Neural cell (in vitro differentiated cells): ENCODE measurements around the gene SHISA9. TPM values are rescaled to one million over a fixed set of nuclear protein-coding genes. Genes with fewer than 3 reads are reported as not detected.

Experiments
- H2AFZ ChIP-seq: fragments of 200-600, 300-800 bp; sonication (generic), shearing (Covaris generic); 2 replicates; pipeline ENCODE4 v1.6.0; 2014; ENCODE audit warnings: low read depth, mild to moderate bottlenecking, antibody characterized with exemption, low read length, moderate library complexity
- H3F3A ChIP-seq: fragments of 200-600 bp; shearing (Covaris generic); 2 replicates; pipeline ENCODE4 v1.6.1; 2016; ENCODE audit warnings: mild to moderate bottlenecking, moderate library complexity, mixed read lengths, antibody characterized with exemption, low read length; ENCODE audit not compliant: insufficient read depth, poor library complexity, severe bottlenecking
- H3K27ac ChIP-seq: fragments of 200-600, 300-800 bp; sonication (generic), shearing (Covaris generic); 2 replicates; pipeline ENCODE4 v1.5.1; 2014; ENCODE audit warnings: mild to moderate bottlenecking, low read length, moderate library complexity
- H3K27me3 ChIP-seq: fragments of 300-800, 200-600 bp; sonication (generic), shearing (Covaris generic); 2 replicates; pipeline ENCODE4 v1.6.0; 2014; ENCODE audit warnings: mild to moderate bottlenecking, low read depth, low read length, moderate library complexity; ENCODE audit not compliant: insufficient read depth
- H3K36me3 ChIP-seq: fragments of 300-800, 200-600 bp; sonication (generic), shearing (Covaris generic); 2 replicates; pipeline ENCODE4 v1.5.1; 2014; ENCODE audit warnings: mild to moderate bottlenecking, antibody characterized with exemption, low read length, moderate library complexity; ENCODE audit not compliant: insufficient read depth
- H3K4me2 ChIP-seq: fragments of 300-800, 200-600 bp; sonication (generic), shearing (Covaris generic); 2 replicates; pipeline ENCODE4 v1.6.0; 2014; ENCODE audit warnings: mild to moderate bottlenecking, low read length
- H3K4me3 ChIP-seq: fragments of 300-800, 200-600 bp; sonication (generic), shearing (Covaris generic); 2 replicates; pipeline ENCODE4 v1.5.1; 2014; ENCODE audit warnings: mild to moderate bottlenecking, low read length, moderate library complexity
- H3K79me2 ChIP-seq: fragments of 200-600 bp; shearing (Covaris generic); replicated peaks from 2 replicates; pipeline ENCODE4 v1.6.0; 2014; ENCODE audit warnings: mild to moderate bottlenecking, low read length, moderate library complexity; ENCODE audit not compliant: insufficient read depth
- H3K9ac ChIP-seq: fragments of 300-800, 200-600 bp; sonication (generic), shearing (Covaris generic); 2 replicates; pipeline ENCODE4 v1.6.1; 2016; ENCODE audit warnings: mild to moderate bottlenecking, low read length, mixed read lengths
- H3K9me2 ChIP-seq: fragments of 200-600 bp; shearing (Covaris generic); 2 replicates; pipeline ENCODE4 v1.6.1; 2016; ENCODE audit warnings: mild to moderate bottlenecking, low read length, mixed read lengths; ENCODE audit not compliant: insufficient read depth
- H3K9me3 ChIP-seq: fragments of 200-600, 300-800 bp; sonication (generic), shearing (Covaris generic); 2 replicates; pipeline ENCODE4 v1.6.1; 2016; ENCODE audit warnings: mild to moderate bottlenecking, mixed run types, low read length, moderate library complexity, mixed read lengths
- H4K20me1 ChIP-seq: fragments of 200-600 bp; shearing (Covaris generic); 2 replicates; pipeline ENCODE4 v1.6.1; 2016; ENCODE audit warnings: mild to moderate bottlenecking, mixed run types; ENCODE audit not compliant: insufficient read depth
- EP300 ChIP-seq: fragments of 450-650 bp; conservative IDR thresholded peaks from 2 replicates; pipeline ENCODE4 v1.6.1; 2014; ENCODE audit warnings: antibody characterized with exemption, mild to moderate bottlenecking, moderate library complexity; ENCODE audit not compliant: poor library complexity, severe bottlenecking
- EZH2 ChIP-seq: fragments of 200-600, 300-800 bp; shearing (Covaris generic), sonication (generic); IDR thresholded peaks from 2 replicates; pipeline ENCODE4 v1.6.1; 2014; ENCODE audit warnings: antibody characterized with exemption, low read length, borderline replicate concordance, mild to moderate bottlenecking; ENCODE audit not compliant: insufficient read depth, poor library complexity, severe bottlenecking
- MXI1 ChIP-seq: fragments of 450-650 bp; conservative IDR thresholded peaks from 2 replicates; pipeline ENCODE4 v1.6.1; 2014; ENCODE audit warnings: antibody characterized with exemption, mild to moderate bottlenecking; ENCODE audit not compliant: poor library complexity, severe bottlenecking
- POLR2AphosphoS5 ChIP-seq: IDR thresholded peaks from 2 replicates; pipeline ENCODE4 v1.6.1; 2012
- RAD21 ChIP-seq: fragments of 450-650 bp; conservative IDR thresholded peaks from 2 replicates; pipeline ENCODE4 v1.6.1; 2014; ENCODE audit warnings: antibody characterized with exemption, mild to moderate bottlenecking, moderate library complexity
- SMC3 ChIP-seq: fragments of 450-650 bp; conservative IDR thresholded peaks from 2 replicates; pipeline ENCODE4 v1.6.1; 2014; ENCODE audit warnings: antibody characterized with exemption, mild to moderate bottlenecking, moderate library complexity; ENCODE audit not compliant: poor library complexity
- TAF1 ChIP-seq: IDR thresholded peaks from 2 replicates; pipeline ENCODE4 v1.6.1; 2012; ENCODE audit warnings: low read depth
- polyA plus RNA-seq: library from polyadenylated mRNA; depleted of rRNA; stranded (reverse); fragments of >200 nt; gene quantifications from 2 replicates; pipeline ENCODE4 v1.2.3, GENCODE V29; 2014
- TF ChIP-seq, protein P1 (sequence below): fragments of 450-650 bp; IDR thresholded peaks from 2 replicates; pipeline ENCODE4 v1.5.1; 2014; ENCODE audit warnings: antibody characterized with exemption, mild to moderate bottlenecking, moderate library complexity; ENCODE audit not compliant: poor library complexity, severe bottlenecking
- TF ChIP-seq, protein P2 (sequence below): IDR thresholded peaks from 2 replicates; pipeline ENCODE4 v1.6.1; 2012; ENCODE audit warnings: borderline replicate concordance

The SHISA9 gene
- polyA plus RNA-seq, 1 donor from 2014 or later, result 2.0 TPM

DNA sequence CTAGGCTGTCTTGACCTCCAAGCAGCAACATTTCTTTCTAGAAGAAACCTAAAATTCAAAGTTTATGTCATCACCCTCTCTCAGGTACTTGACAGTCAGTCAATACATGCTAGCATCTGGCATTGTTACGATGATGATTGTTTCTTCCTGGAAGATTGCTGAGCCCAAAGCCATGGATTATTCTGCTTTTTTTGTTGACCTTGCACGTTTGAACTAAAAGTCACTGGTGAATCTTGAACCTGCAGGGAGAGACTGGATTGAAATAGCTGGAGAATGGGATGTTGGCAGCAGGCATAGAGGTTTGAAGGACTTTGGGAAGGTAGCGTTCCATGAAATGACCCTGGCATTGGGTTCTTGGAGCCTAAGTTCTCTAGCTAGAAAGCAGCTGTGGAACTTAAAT lies 42.9 kb downstream of the SHISA9 start:
- H3K9ac ChIP-seq, result no peak overlapping the region
- no peak overlapping the region for H3K4me3 ChIP-seq
- no peaks in the 10 kb centered on the region for H3K9me2 ChIP-seq
- H3K36me3 ChIP-seq, result no peaks in the 10 kb centered on the region
- TF ChIP-seq SMC3, result no peak
- no peak overlapping the region for H3K27ac ChIP-seq
- no peaks in the 10 kb centered on the region for H4K20me1 ChIP-seq
- no peaks in the 10 kb centered on the region for H3K79me2 ChIP-seq
- H3F3A ChIP-seq, result no peaks in the 10 kb centered on the region
- H2AFZ ChIP-seq, result no peak overlapping the region
- H3K9me3 ChIP-seq, result no peaks in the 10 kb centered on the region
- H3K4me2 ChIP-seq, result no peak overlapping the region
- no peaks in the 10 kb centered on the region for H3K27me3 ChIP-seq

DNA sequence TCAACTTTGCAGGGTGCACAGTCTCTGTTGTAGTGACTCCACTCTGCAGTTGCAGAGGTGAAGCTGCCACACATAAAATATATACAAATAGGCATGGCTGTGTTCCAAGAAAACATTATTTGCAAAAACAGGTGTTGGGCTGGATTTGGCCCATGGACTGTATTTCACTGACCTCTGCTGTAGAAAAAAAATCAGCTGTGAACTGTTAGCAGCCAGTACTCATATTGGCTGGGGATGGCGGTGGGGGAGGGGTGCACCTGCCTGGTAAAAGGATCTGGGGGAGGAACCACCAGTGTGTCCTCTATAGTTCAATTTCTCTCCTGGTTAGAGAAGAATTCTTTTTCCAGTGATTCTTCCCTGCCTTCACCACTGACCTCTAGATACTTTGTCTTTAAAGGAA lies 50.0 kb downstream of the SHISA9 start:
- H2AFZ ChIP-seq, result no peak overlapping the region
- H3K36me3 ChIP-seq, result no peaks in the 10 kb centered on the region
- TF ChIP-seq, protein P1, sequence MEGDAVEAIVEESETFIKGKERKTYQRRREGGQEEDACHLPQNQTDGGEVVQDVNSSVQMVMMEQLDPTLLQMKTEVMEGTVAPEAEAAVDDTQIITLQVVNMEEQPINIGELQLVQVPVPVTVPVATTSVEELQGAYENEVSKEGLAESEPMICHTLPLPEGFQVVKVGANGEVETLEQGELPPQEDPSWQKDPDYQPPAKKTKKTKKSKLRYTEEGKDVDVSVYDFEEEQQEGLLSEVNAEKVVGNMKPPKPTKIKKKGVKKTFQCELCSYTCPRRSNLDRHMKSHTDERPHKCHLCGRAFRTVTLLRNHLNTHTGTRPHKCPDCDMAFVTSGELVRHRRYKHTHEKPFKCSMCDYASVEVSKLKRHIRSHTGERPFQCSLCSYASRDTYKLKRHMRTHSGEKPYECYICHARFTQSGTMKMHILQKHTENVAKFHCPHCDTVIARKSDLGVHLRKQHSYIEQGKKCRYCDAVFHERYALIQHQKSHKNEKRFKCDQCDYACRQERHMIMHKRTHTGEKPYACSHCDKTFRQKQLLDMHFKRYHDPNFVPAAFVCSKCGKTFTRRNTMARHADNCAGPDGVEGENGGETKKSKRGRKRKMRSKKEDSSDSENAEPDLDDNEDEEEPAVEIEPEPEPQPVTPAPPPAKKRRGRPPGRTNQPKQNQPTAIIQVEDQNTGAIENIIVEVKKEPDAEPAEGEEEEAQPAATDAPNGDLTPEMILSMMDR, result no peak
- no peak for TF ChIP-seq RAD21
- no peak for TF ChIP-seq MXI1
- no peak for TF ChIP-seq EZH2
- no peak for TF ChIP-seq EP300
- TF ChIP-seq TAF1, result no peak
- TF ChIP-seq POLR2AphosphoS5, result no peak
- TF ChIP-seq SMC3, result no peak
- TF ChIP-seq, protein P2, sequence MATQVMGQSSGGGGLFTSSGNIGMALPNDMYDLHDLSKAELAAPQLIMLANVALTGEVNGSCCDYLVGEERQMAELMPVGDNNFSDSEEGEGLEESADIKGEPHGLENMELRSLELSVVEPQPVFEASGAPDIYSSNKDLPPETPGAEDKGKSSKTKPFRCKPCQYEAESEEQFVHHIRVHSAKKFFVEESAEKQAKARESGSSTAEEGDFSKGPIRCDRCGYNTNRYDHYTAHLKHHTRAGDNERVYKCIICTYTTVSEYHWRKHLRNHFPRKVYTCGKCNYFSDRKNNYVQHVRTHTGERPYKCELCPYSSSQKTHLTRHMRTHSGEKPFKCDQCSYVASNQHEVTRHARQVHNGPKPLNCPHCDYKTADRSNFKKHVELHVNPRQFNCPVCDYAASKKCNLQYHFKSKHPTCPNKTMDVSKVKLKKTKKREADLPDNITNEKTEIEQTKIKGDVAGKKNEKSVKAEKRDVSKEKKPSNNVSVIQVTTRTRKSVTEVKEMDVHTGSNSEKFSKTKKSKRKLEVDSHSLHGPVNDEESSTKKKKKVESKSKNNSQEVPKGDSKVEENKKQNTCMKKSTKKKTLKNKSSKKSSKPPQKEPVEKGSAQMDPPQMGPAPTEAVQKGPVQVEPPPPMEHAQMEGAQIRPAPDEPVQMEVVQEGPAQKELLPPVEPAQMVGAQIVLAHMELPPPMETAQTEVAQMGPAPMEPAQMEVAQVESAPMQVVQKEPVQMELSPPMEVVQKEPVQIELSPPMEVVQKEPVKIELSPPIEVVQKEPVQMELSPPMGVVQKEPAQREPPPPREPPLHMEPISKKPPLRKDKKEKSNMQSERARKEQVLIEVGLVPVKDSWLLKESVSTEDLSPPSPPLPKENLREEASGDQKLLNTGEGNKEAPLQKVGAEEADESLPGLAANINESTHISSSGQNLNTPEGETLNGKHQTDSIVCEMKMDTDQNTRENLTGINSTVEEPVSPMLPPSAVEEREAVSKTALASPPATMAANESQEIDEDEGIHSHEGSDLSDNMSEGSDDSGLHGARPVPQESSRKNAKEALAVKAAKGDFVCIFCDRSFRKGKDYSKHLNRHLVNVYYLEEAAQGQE, result no peak
- no peaks in the 10 kb centered on the region for H3K27me3 ChIP-seq
- H3K4me3 ChIP-seq, result no peak overlapping the region
- H4K20me1 ChIP-seq, result no peaks in the 10 kb centered on the region
- H3K9me3 ChIP-seq, result no peaks in the 10 kb centered on the region
- H3K9ac ChIP-seq, result no peak overlapping the region
- no peaks in the 10 kb centered on the region for H3K9me2 ChIP-seq
- H3K79me2 ChIP-seq, result no peaks in the 10 kb centered on the region
- no peak overlapping the region for H3K27ac ChIP-seq
- no peaks in the 10 kb centered on the region for H3F3A ChIP-seq
- no peak overlapping the region for H3K4me2 ChIP-seq

DNA sequence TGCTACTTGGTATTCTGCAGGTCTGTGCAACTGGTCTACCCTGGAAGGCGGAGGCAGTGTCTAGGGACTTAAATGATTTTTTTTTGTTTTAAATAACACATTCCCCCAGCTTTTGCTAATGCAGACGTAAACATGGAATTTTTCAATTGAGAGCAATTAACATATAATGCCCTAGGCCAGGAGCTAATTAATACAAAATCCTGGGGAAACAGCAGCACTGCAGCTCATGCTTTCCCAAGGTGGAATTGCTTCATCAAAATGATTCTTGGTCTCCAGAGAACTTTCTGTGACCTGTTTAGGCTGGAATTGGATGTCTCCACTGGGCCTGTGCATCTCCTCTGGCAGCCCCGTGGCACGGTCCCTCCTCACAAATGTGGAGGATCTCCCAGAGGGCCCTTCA lies 50.6 kb downstream of the SHISA9 start:
- Histone ChIP-seq H3K9me2 (no peaks in the 10 kb centered on the region), H4K20me1 (no peaks in the 10 kb centered on the region), H3K27ac (no peak overlapping the region), H3K79me2 (no peaks in the 10 kb centered on the region), H3K36me3 (no peaks in the 10 kb centered on the region), H2AFZ (no peak overlapping the region), H3K9ac (no peak overlapping the region), H3K27me3 (no peaks in the 10 kb centered on the region), H3K9me3 (no peaks in the 10 kb centered on the region), H3K4me2 (no peak overlapping the region), H3F3A (no peaks in the 10 kb centered on the region), H3K4me3 (no peak overlapping the region)
- TF ChIP-seq EZH2 (no peak), EP300 (no peak), TAF1 (no peak), MXI1 (no peak), SMC3 (no peak)
- TF ChIP-seq, protein P2, result no peak
